ENCODE measurements around the gene CHRDL2.

GRCh38 chr11:74677131-74677530 lies 54.1 kb downstream of the CHRDL2 start:
- TF ChIP-seq CTCF (IDR thresholded peaks at IDR 0.05) (no peak), POLR2A (IDR thresholded peaks at IDR 0.05) (no peak)

Data from testis (tissue), 2 donors.